Measurements from ENCODE around the gene SLC5A6. TPM values are rescaled to one million over a fixed set of nuclear protein-coding genes. Genes with fewer than 3 reads are reported as not detected.

SLC5A6 gene
- total RNA-seq, result 17.2 and 25.6 TPM in 2 replicates

GRCh38 chr2:27211943-27212625 lies at the start of gene SLC5A6, which contains the start of gene ATRAID:
Gene SLC5A6 (minus strand): TSS chr2:27212268. CDS start chr2:27207650, 4,618 bp downstream.
Gene ATRAID (plus strand): TSS chr2:27212041. CDS start chr2:27212369, 328 bp downstream.

DNA sequence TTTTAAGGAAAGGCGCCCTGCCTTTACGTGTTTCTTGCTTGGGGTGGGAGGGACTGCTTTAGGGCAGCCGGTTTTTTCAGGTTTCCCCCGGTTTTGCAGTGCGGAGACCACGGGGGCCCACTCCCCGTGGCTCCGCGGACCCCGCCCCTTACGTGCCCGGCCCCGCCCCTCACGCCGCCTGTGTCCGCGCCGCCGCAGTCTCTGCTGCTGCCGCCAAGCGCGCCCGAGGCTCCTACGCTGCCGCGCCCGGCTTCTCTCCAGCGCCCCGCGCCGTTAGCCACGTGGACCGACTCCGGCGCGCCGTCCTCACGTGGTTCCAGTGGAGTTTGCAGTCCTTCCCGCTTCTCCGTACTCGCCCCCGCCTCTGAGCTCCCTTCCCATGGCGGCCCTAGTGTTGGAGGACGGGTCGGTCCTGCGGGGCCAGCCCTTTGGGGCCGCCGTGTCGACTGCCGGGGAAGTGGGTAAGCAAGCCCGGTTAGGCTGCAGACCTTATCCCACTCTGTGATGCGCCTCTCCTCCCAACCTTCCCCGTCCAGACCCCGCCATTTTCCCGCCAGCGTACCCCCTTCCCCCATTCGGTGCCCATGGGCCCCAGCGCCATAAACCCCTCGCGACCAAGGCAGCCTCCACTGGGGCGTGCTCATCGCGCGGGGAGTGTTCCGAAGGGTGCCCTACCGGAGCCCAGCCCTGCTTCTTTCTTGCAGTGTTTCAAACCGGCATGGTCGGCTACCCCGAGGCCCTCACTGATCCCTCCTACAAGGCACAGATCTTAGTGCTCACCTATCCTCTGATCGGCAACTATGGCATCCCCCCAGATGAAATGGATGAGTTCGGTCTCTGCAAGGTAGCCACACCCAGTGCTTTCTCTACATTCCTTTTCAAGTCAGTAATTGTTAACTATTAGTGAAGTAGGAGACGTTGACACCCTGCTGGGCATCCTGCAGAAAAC lies 5.4 kb upstream of the SLC5A6 start, which contains the start of gene CAD:
Gene CAD (plus strand): TSS at position 197 of the 949 bp plus-strand sequence. CDS start 183 bp downstream, at position 380.

Other genes starting within 250 kb of the SLC5A6 start
- gene MAPRE3, start 241.6 kb downstream of the SLC5A6 start, total RNA-seq, result 7.6 and 11.7 TPM in 2 replicates
- 45.8 and 49.5 TPM in 2 replicates for gene TMEM214, start 179.3 kb downstream of the SLC5A6 start, total RNA-seq
- gene AGBL5, start 160.6 kb downstream of the SLC5A6 start, total RNA-seq, result 17.8 and 23.9 TPM in 2 replicates
- 378 and 636 TPM in 2 replicates for gene OST4, start 140.6 kb downstream of the SLC5A6 start, total RNA-seq
- gene EMILIN1, start 133.7 kb downstream of the SLC5A6 start, total RNA-seq, result 283 and 480 TPM in 2 replicates
- gene KHK, start 125.5 kb downstream of the SLC5A6 start, total RNA-seq, result 0.98 and 0.99 TPM in 2 replicates
- gene CGREF1, start 93.1 kb downstream of the SLC5A6 start, total RNA-seq, result 30.5 and 40.8 TPM in 2 replicates
- 0.13 and 0.20 TPM in 2 replicates for gene ABHD1, start 88.5 kb downstream of the SLC5A6 start, total RNA-seq
- 43.3 and 48.8 TPM in 2 replicates for gene PREB, start 77.6 kb downstream of the SLC5A6 start, total RNA-seq
- not detected in 2 replicates for gene PRR30, start 72.9 kb downstream of the SLC5A6 start, total RNA-seq
- not detected in 2 replicates for gene TCF23, start 63.3 kb downstream of the SLC5A6 start, total RNA-seq
- gene ATRAID, start 227 bp downstream of the SLC5A6 start, total RNA-seq, result 155 and 179 TPM in 2 replicates
- 37.3 and 75.5 TPM in 2 replicates for gene CAD, start 5.1 kb upstream of the SLC5A6 start, total RNA-seq
- gene SLC30A3, start 50.8 kb upstream of the SLC5A6 start, total RNA-seq, result 0.03 and 0.26 TPM in 2 replicates
- not detected in 2 replicates for gene DNAJC5G, start 63.2 kb upstream of the SLC5A6 start, total RNA-seq
- 0.10 TPM in 1 of 2 replicates, not detected in the other for gene TRIM54, start 70.2 kb upstream of the SLC5A6 start, total RNA-seq
- gene UCN, start 96.2 kb upstream of the SLC5A6 start, total RNA-seq, result 0.85 and 1.2 TPM in 2 replicates
- 71.7 and 83.5 TPM in 2 replicates for gene MPV17, start 110.8 kb upstream of the SLC5A6 start, total RNA-seq
- 24.6 and 31.1 TPM in 2 replicates for gene GTF3C2, start 144.5 kb upstream of the SLC5A6 start, total RNA-seq
- gene EIF2B4, start 158.1 kb upstream of the SLC5A6 start, total RNA-seq, result 25.2 and 27.7 TPM in 2 replicates
- 111 and 145 TPM in 2 replicates for gene SNX17, start 158.3 kb upstream of the SLC5A6 start, total RNA-seq
- 8.9 and 10.6 TPM in 2 replicates for gene ZNF513, start 168.5 kb upstream of the SLC5A6 start, total RNA-seq
- gene PPM1G, start 197.3 kb upstream of the SLC5A6 start, total RNA-seq, result 59.6 and 68.3 TPM in 2 replicates
- gene NRBP1, start 216.4 kb upstream of the SLC5A6 start, total RNA-seq, result 99.9 and 108 TPM in 2 replicates
- gene KRTCAP3, start 230.1 kb upstream of the SLC5A6 start, total RNA-seq, result 0.39 TPM in 1 of 2 replicates, not detected in the other

Data from smooth muscle cell of the pulmonary artery (primary cell).